HEK293T (cell line): ENCODE results near the gene CASZ1.

Experiments used
- ARNT ChIP-seq: fragments of 450-650 bp; IDR thresholded peaks from 2 replicates; pipeline ENCODE4 v1.6.1; 2017; ENCODE audit warnings: mild to moderate bottlenecking
- BHLHE40 ChIP-seq: fragments of 450-650 bp; IDR thresholded peaks from 2 replicates; pipeline ENCODE4 v1.6.1; 2016; ENCODE audit warnings: mild to moderate bottlenecking, moderate library complexity, borderline replicate concordance
- FOXA1 ChIP-seq: fragments of 450-650 bp; IDR thresholded peaks from 2 replicates; pipeline ENCODE4 v1.6.1; 2016; ENCODE audit warnings: mild to moderate bottlenecking
- FOXM1 ChIP-seq: fragments of 450-650 bp; IDR thresholded peaks from 2 replicates; pipeline ENCODE4 v1.6.1; 2017; ENCODE audit warnings: mild to moderate bottlenecking, borderline replicate concordance
- HDGF ChIP-seq: fragments of 450-650 bp; IDR thresholded peaks from 2 replicates; pipeline ENCODE4 v1.6.1; 2017; ENCODE audit warnings: antibody characterized with exemption, borderline replicate concordance
- SP1 ChIP-seq: fragments of 450-650 bp; IDR thresholded peaks from 2 replicates; pipeline ENCODE4 v1.6.1; 2017
- TF ChIP-seq, protein P1 (sequence below): fragments of 450-650 bp; IDR thresholded peaks from 2 replicates; pipeline ENCODE4 v1.6.1; 2016

DNA sequence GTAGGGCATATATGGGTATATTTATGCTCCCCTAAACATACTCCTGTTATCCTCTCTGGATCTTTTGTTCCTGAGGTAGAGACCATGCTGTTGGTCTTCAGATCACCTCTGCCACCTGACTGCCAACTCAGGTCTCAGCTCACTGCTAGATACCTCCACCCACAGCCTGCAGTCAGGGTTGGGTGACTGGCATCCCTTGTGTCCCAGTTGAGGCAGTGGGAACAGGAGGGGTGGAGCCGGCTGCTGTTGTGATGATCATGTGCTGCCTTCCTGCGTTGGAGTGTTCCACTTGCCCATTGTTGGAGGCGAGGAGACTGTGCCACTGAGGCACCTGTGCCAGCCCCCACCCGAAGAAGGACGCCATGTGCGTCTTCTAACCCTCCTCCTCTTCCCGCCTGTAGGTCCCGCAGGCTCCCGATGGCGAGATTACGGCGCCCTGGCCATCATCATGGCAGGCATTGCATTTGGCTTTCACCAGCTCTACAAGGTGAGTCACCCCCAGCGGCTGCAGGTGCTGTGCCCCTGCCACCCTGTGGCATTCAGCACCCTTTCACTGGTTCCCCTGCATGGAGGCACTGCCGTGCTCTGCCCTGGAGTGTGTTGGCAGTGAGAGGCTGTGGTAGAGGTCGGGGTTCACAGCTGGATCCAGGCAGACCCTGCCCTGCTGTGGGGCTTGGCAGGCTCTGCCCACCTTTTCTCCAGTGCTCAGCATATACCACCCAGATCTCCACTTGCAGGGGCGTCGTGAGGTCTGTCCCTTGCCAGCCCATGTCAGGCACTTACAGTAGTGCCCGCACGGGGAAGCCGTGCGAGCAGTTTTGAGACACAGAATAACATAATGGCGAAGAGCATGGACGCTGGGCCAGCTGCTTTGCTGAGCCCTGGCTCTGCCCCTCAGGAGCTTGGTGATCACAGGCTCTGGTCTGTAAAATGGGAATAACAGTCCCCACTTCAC is 178.2 kb downstream of the CASZ1 start:
- no peak for TF ChIP-seq FOXM1
- TF ChIP-seq SP1, result no peak
- TF ChIP-seq FOXA1, result no peak
- TF ChIP-seq ARNT, result no peak
- TF ChIP-seq HDGF, result no peak
- TF ChIP-seq, protein P1, sequence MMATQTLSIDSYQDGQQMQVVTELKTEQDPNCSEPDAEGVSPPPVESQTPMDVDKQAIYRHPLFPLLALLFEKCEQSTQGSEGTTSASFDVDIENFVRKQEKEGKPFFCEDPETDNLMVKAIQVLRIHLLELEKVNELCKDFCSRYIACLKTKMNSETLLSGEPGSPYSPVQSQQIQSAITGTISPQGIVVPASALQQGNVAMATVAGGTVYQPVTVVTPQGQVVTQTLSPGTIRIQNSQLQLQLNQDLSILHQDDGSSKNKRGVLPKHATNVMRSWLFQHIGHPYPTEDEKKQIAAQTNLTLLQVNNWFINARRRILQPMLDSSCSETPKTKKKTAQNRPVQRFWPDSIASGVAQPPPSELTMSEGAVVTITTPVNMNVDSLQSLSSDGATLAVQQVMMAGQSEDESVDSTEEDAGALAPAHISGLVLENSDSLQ, result no peak
- no peak for TF ChIP-seq BHLHE40
